Trophoblast cell (in vitro differentiated cells and primary cell): Measurements from ENCODE around the gene ALDH3B1.

ENCODE experiments used
- DNase-seq, 2 donors: peaks; one replicate each; pipeline ENCODE4 v3.0.0-alpha.2; 2016
- H2AFZ ChIP-seq: 2 replicates; pipeline ENCODE4 v1.6.1; 2013; ENCODE audit warnings: low read length, moderate library complexity, mild to moderate bottlenecking; ENCODE audit not compliant: insufficient read depth, poor library complexity
- H2AK5ac ChIP-seq: 2 replicates; pipeline ENCODE4 v1.6.1; 2013; ENCODE audit warnings: mild to moderate bottlenecking, low read length
- H2BK120ac ChIP-seq: 2 replicates; pipeline ENCODE4 v1.6.1; 2013; ENCODE audit warnings: low read length, mild to moderate bottlenecking, moderate library complexity; ENCODE audit not compliant: insufficient read depth, poor library complexity
- H2BK12ac ChIP-seq: 2 replicates; pipeline ENCODE4 v1.6.1; 2013; ENCODE audit warnings: mild to moderate bottlenecking, low read length, moderate library complexity
- H2BK5ac ChIP-seq: 2 replicates; pipeline ENCODE4 v1.6.1; 2013; ENCODE audit warnings: low read length, low read depth, moderate library complexity, mild to moderate bottlenecking; ENCODE audit not compliant: poor library complexity
- H3K14ac ChIP-seq: 2 replicates; pipeline ENCODE4 v1.6.1; 2013; ENCODE audit warnings: mild to moderate bottlenecking, low read length
- H3K18ac ChIP-seq: 2 replicates; pipeline ENCODE4 v1.6.1; 2013; ENCODE audit warnings: mild to moderate bottlenecking, low read length
- H3K23ac ChIP-seq: 2 replicates; pipeline ENCODE4 v1.6.1; 2013; ENCODE audit warnings: low read length
- H3K27ac ChIP-seq: 2 replicates; pipeline ENCODE4 v1.5.1; 2013; ENCODE audit warnings: low read depth, mild to moderate bottlenecking, inconsistent platforms, low read length, moderate library complexity
- H3K27me3 ChIP-seq: 2 replicates; pipeline ENCODE4 v1.6.1; 2013; ENCODE audit warnings: inconsistent platforms, mild to moderate bottlenecking, low read length, moderate library complexity; ENCODE audit not compliant: insufficient read depth
- H3K36me3 ChIP-seq, 2 experiments: 1 replicate in 1 of 2; 2 replicates in 1 of 2; pipeline ENCODE4 v1.6.1; 2013; ENCODE audit warnings: low read length in 2 of 2, mild to moderate bottlenecking in 2 of 2, moderate library complexity in 1 of 2; ENCODE audit not compliant: insufficient read depth in 2 of 2, control insufficient read depth in 1 of 2
- H3K4ac ChIP-seq: 2 replicates; pipeline ENCODE4 v1.6.1; 2013; ENCODE audit warnings: low read depth, mild to moderate bottlenecking, low read length, moderate library complexity
- H3K4me1 ChIP-seq, 2 experiments: 1 replicate in 1 of 2; 2 replicates in 1 of 2; pipeline ENCODE4 v1.6.1; 2013; ENCODE audit warnings: low read length in 2 of 2, mild to moderate bottlenecking in 2 of 2, moderate library complexity in 1 of 2; ENCODE audit not compliant: insufficient read depth in 2 of 2, control insufficient read depth in 1 of 2
- H3K4me2 ChIP-seq: 2 replicates; pipeline ENCODE4 v1.6.1; 2013; ENCODE audit warnings: inconsistent platforms, mild to moderate bottlenecking, low read length, moderate library complexity
- H3K4me3 ChIP-seq: 2 replicates; pipeline ENCODE4 v1.5.1; 2013; ENCODE audit warnings: mild to moderate bottlenecking, low read depth, low read length, inconsistent platforms
- H3K79me1 ChIP-seq: one replicate; pipeline ENCODE4 v1.6.1; 2013; ENCODE audit warnings: low read length
- H3K79me2 ChIP-seq: 2 replicates; pipeline ENCODE4 v1.6.1; 2013; ENCODE audit warnings: low read length, mild to moderate bottlenecking; ENCODE audit not compliant: control insufficient read depth, insufficient read depth, poor library complexity
- H3K9ac ChIP-seq: 2 replicates; pipeline ENCODE4 v1.6.1; 2013; ENCODE audit warnings: mild to moderate bottlenecking, low read length
- H3K9me3 ChIP-seq: 2 replicates; pipeline ENCODE4 v1.6.1; 2013; ENCODE audit warnings: low read depth, mild to moderate bottlenecking, control low read depth, inconsistent platforms, low read length; ENCODE audit not compliant: insufficient read depth
- H4K12ac ChIP-seq: 2 replicates; pipeline ENCODE4 v1.6.1; 2013; ENCODE audit warnings: low read depth, mild to moderate bottlenecking, low read length, moderate library complexity
- H4K8ac ChIP-seq: 2 replicates; pipeline ENCODE4 v1.6.1; 2013; ENCODE audit warnings: low read depth, mild to moderate bottlenecking, low read length, moderate library complexity
- H4K91ac ChIP-seq: one replicate; pipeline ENCODE4 v1.6.1; 2013; ENCODE audit warnings: low read depth, mild to moderate bottlenecking, low read length, moderate library complexity
- WGBS: extraction: QIAGEN DNeasy Blood & Tissue Kit; methylation state at CpG from one replicate; pipeline ENCODE4 v1.1.7; 2013; ENCODE audit warnings: missing lambda C conversion rate; ENCODE audit not compliant: insufficient read length, insufficient coverage; ENCODE audit errors: extremely low coverage; 5-methylcytosine and 5-hydroxymethylcytosine counted together

Gene ALDH3B1

GRCh38 chr11:67998150-67999045, 11.7 kb upstream of the ALDH3B1 start:
- Histone ChIP-seq H3K18ac (no peak overlapping the region), H3K9me3 (peaks cover 3% of the 10 kb centered on the region), H3K4me2 (no peak overlapping the region), H3K14ac (no peak overlapping the region), H3K9ac (no peak overlapping the region), H3K27me3 (no peaks in the 10 kb centered on the region), H3K79me2 (no peaks in the 10 kb centered on the region), H2BK5ac (no peak overlapping the region), H4K91ac (no peak overlapping the region), H2BK12ac (no peak overlapping the region), H2AFZ (no peak overlapping the region), H3K4me1 (peaks cover 4 to 8% of the 10 kb centered on the region in 2 experiments), H3K23ac (no peak overlapping the region), H3K79me1 (no peaks in the 10 kb centered on the region), H3K27ac (no peak overlapping the region), H2BK120ac (no peak overlapping the region), H3K36me3 (no peaks in the 10 kb centered on the region), H4K12ac (no peak overlapping the region), H2AK5ac (no peak overlapping the region), H4K8ac (no peak overlapping the region), H3K4ac (no peak overlapping the region), H3K4me3 (no peak overlapping the region)
- no peak for DNase-seq
- no CpG with 5 or more reads among the region's 9 CpGs for WGBS

- Histone ChIP-seq H2BK12ac (no peak overlapping the region), H2AK5ac (no peak overlapping the region), H3K14ac (no peak overlapping the region), H3K4me3 (no peak overlapping the region), H3K4ac (no peak overlapping the region), H3K23ac (no peak overlapping the region), H3K9ac (no peak overlapping the region), H2BK120ac (no peak overlapping the region), H3K79me1 (peaks cover 2% of the 10 kb centered on the region), H4K91ac (no peak overlapping the region), H4K12ac (no peak overlapping the region), H4K8ac (no peak overlapping the region), H3K79me2 (no peaks in the 10 kb centered on the region), H3K36me3 (no peaks in the 10 kb centered on the region), H3K9me3 (peaks cover 3% of the 10 kb centered on the region), H3K27me3 (no peaks in the 10 kb centered on the region), H2AFZ (no peak overlapping the region), H3K4me2 (no peak overlapping the region), H3K27ac (no peak overlapping the region), H3K4me1 (peaks cover 4 to 11% of the 10 kb centered on the region in 2 experiments), H3K18ac (no peak overlapping the region), H2BK5ac (no peak overlapping the region)
- no CpG with 5 or more reads among the region's 13 CpGs for WGBS
- no peak for DNase-seq
Observed at GRCh38 chr11:67999201-67999629, 10.9 kb upstream of the ALDH3B1 start.

GRCh38 chr11:67999704-68000103, 10.4 kb upstream of the ALDH3B1 start:
- Histone ChIP-seq H4K91ac (no peak overlapping the region), H3K4ac (no peak overlapping the region), H3K14ac (no peak overlapping the region), H2AK5ac (no peak overlapping the region), H3K4me2 (no peak overlapping the region), H3K36me3 (no peaks in the 10 kb centered on the region), H3K27me3 (no peaks in the 10 kb centered on the region), H4K12ac (no peak overlapping the region), H3K27ac (no peak overlapping the region), H4K8ac (no peak overlapping the region), H3K4me1 (peaks cover 4 to 14% of the 10 kb centered on the region in 2 experiments), H2BK120ac (no peak overlapping the region), H3K79me1 (peaks cover 2% of the 10 kb centered on the region), H2BK5ac (no peak overlapping the region), H2BK12ac (no peak overlapping the region), H2AFZ (no peak overlapping the region), H3K9ac (no peak overlapping the region), H3K23ac (no peak overlapping the region), H3K4me3 (no peak overlapping the region), H3K9me3 (peaks cover 3% of the 10 kb centered on the region), H3K79me2 (no peaks in the 10 kb centered on the region), H3K18ac (no peak overlapping the region)
- WGBS: no CpG with 5 or more reads among the region's 5 CpGs
- no peak for DNase-seq

- no peaks in the 10 kb centered on the region for H3K36me3 ChIP-seq
- H4K12ac ChIP-seq: no peak overlapping the region
- H3K4me3 ChIP-seq: no peak overlapping the region
- no peak overlapping the region for H2AK5ac ChIP-seq
- no peak overlapping the region for H2BK5ac ChIP-seq
- no peaks in the 10 kb centered on the region for H3K27me3 ChIP-seq
- H3K79me1 ChIP-seq: peaks cover 2% of the 10 kb centered on the region
- H3K23ac ChIP-seq: no peak overlapping the region
- H3K4ac ChIP-seq: no peak overlapping the region
- no peak for DNase-seq
- no peak overlapping the region for H4K8ac ChIP-seq
- H2BK120ac ChIP-seq: no peak overlapping the region
- H3K9ac ChIP-seq: no peak overlapping the region
- no peaks in the 10 kb centered on the region for H3K79me2 ChIP-seq
- no peak overlapping the region for H4K91ac ChIP-seq
- no peak overlapping the region for H3K14ac ChIP-seq
- H2AFZ ChIP-seq: no peak overlapping the region
- H2BK12ac ChIP-seq: no peak overlapping the region
- no peak overlapping the region for H3K27ac ChIP-seq
- H3K4me2 ChIP-seq: no peak overlapping the region
- no CpG with 5 or more reads among the region's 9 CpGs for WGBS
- H3K9me3 ChIP-seq: peaks cover 3% of the 10 kb centered on the region
- H3K18ac ChIP-seq: no peak overlapping the region
- peaks cover 0 to 12% of the 10 kb centered on the region in 2 experiments for H3K4me1 ChIP-seq
Observed at GRCh38 chr11:68002575-68002937, 7.6 kb upstream of the ALDH3B1 start.
